ENCODE data around the gene MAN1A1.

- TF ChIP-seq CTCF (tag by site-specific recombination; IDR thresholded peaks at IDR 0.05) (no peak), ZNF843 (tag by site-specific recombination; IDR thresholded peaks at IDR 0.05) (no peak), KLF8 (tag by site-specific recombination; IDR thresholded peaks at IDR 0.05) (no peak), ZNF529 (tag by site-specific recombination; IDR thresholded peaks at IDR 0.05; ENCODE audit: insufficient replicate concordance) (no peak), ZNF362 (tag by site-specific recombination; IDR thresholded peaks at IDR 0.05) (no peak), HOXD13 (CRISPR knock-in tag; IDR thresholded peaks at IDR 0.05; ENCODE audit: borderline replicate concordance) (no peak), HIC1 (tag by site-specific recombination; IDR thresholded peaks at IDR 0.05) (no peak), ZNF274 (IDR thresholded peaks at IDR 0.05; ENCODE audit: low read length) (no peak), ZNF274 (tag by site-specific recombination; IDR thresholded peaks at IDR 0.05; ENCODE audit: borderline replicate concordance) (no peak), HOXC10 (CRISPR knock-in tag; IDR thresholded peaks at IDR 0.05) (no peak), ZNF37A (tag by site-specific recombination; IDR thresholded peaks at IDR 0.05) (no peak), EGR2 (tag by site-specific recombination; IDR thresholded peaks at IDR 0.05; ENCODE audit: low read depth) (no peak), ZSCAN16 (tag by site-specific recombination; IDR thresholded peaks at IDR 0.05) (no peak), ZNF146 (tag by site-specific recombination; IDR thresholded peaks at IDR 0.05) (no peak), ZNF239 (tag by site-specific recombination; IDR thresholded peaks at IDR 0.05) (no peak)
These were observed 148.1 kb downstream of the MAN1A1 start for GRCh38 chr6:119201480-119201879.

Data from HEK293 (cell line).